Measurements from ENCODE around the gene LARP1.
A peak's percentile ranks its signal among the peaks of the same experiment; 100 is the strongest.

Gene LARP1

DNA sequence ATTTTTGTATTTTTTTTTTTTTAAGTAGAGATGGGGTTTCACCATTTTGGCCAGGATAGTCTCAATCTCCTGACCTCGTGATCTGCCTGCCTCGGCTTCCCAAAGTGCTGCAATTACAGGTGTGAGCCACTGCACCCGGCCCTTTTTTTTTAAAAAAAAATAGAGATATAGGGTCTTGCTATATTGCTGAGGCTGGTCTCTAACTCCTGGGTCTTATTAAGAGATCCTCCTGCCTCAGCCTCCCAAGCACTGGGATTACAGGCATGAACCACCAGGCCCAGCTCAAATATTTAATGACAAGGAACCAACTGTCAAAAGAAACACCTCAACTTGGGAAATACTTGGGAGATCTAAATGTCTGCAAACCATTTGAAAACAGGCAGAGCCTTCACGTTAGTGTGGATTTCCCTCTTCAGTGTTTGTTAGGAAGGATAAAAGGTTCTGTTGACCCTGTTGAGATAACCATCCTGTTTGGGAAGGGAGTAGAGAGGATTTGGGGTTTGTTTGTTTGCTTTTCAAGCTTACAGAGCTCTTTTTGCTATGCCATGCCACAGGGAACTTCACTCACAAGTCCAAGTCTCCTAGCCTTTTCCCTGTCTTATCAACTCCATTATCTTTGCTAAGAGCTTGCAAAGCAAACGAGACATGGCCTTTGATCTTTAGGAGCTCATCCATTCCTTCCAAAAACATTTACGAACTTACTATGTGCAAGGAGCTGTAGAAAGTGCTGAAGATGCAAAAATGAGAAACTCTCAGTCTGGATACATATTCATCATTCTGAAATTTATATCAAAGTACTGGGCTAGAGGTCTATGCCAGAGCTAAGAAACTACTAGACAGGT lies 87.7 kb downstream of the LARP1 start:
- H3K4me3 ChIP-seq (replicated peaks in 1 of 2; ENCODE audit: low read depth in 2 of 2, low read length in 2 of 2), result no peak overlapping the region
- no peak for DNase-seq (ENCODE audit: low read depth in 2 of 2)
- TF ChIP-seq, protein P1, sequence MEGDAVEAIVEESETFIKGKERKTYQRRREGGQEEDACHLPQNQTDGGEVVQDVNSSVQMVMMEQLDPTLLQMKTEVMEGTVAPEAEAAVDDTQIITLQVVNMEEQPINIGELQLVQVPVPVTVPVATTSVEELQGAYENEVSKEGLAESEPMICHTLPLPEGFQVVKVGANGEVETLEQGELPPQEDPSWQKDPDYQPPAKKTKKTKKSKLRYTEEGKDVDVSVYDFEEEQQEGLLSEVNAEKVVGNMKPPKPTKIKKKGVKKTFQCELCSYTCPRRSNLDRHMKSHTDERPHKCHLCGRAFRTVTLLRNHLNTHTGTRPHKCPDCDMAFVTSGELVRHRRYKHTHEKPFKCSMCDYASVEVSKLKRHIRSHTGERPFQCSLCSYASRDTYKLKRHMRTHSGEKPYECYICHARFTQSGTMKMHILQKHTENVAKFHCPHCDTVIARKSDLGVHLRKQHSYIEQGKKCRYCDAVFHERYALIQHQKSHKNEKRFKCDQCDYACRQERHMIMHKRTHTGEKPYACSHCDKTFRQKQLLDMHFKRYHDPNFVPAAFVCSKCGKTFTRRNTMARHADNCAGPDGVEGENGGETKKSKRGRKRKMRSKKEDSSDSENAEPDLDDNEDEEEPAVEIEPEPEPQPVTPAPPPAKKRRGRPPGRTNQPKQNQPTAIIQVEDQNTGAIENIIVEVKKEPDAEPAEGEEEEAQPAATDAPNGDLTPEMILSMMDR (IDR thresholded peaks at IDR 0.05; ENCODE audit: low read depth, low read length), result no peak

DNA sequence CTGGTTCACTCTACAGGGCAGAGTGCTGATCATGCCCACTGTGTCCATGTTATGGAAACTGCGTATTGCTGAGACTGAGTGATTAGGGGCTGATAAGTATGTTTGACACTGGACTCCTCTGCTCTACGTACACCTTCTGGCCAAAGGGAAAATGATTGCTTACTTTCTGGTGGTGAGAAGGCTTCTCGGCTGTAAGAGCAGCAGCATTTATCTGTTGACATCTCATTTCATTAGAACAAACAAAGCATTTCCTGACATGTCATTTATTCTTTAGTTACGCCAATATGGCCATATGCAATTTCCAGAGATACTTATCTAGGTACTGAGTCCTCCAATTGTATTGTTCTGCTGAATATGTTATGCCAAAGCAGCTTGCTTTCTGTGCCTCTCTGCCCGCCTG lies 89.6 kb downstream of the LARP1 start:
- no peak for DNase-seq (ENCODE audit: low read depth in 2 of 2)
- TF ChIP-seq, protein P1 (IDR thresholded peaks at IDR 0.05; ENCODE audit: low read depth, low read length), result no peak
- H3K4me3 ChIP-seq (replicated peaks in 1 of 2; ENCODE audit: low read depth in 2 of 2, low read length in 2 of 2), result no peak overlapping the region

DNA sequence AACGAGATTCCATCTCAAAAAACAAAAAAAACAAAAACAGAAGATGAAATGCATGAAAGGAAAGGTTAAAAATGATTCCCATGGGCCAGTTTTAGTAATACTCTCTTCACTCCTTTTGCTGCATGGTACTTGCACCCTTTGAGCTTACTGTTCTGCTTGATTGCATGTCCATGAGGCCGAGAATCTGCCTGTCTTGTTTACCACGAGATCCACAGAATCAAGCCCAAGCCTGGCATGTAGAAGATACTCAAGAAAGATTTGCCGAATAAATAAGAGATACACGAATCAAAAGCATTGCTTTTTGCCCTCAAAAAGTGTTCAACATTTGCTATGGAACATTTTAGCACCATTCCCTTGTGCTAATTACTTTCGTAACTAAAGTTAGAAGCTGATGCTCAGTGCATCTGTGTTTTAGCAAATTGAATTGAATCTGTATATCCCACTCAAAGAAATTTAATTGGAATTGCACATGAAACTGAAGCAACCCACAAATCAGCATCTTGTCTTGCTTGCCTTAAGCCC lies 94.1 kb downstream of the LARP1 start:
- DNase-seq (ENCODE audit: low read depth in 2 of 2), result no peak
- H3K4me3 ChIP-seq (replicated peaks in 1 of 2; ENCODE audit: low read depth in 2 of 2, low read length in 2 of 2), result peak overlapping the region in 1 of 2 donors; percentile 68
- TF ChIP-seq, protein P1 (IDR thresholded peaks at IDR 0.05; ENCODE audit: low read depth, low read length), result no peak

DNA sequence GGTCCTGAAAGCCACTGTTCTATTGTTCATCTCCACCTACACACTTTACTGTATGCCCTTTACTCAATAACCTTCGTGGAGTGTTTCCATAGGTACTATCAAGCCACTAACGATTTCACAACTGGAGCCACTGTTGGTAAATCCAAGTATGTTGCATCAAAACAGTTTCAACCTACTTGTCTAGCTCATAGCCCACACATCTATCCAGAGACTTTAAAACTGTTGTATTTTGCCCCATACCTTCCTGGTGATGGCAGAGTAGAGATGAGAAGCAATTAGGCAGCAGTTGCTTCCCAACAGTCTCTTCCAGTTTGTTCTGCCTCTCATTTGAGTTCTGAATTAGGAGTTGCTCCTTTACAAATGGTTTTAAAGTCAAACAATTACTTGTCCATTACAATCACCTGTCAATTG lies 94.6 kb downstream of the LARP1 start:
- peak overlapping the region; percentile 50 to 68 for H3K4me3 ChIP-seq (replicated peaks in 1 of 2; ENCODE audit: low read depth in 2 of 2, low read length in 2 of 2)
- peak; percentile 55 to 76 for DNase-seq (ENCODE audit: low read depth in 2 of 2)
- TF ChIP-seq, protein P1 (IDR thresholded peaks at IDR 0.05; ENCODE audit: low read depth, low read length), result no peak

DNA sequence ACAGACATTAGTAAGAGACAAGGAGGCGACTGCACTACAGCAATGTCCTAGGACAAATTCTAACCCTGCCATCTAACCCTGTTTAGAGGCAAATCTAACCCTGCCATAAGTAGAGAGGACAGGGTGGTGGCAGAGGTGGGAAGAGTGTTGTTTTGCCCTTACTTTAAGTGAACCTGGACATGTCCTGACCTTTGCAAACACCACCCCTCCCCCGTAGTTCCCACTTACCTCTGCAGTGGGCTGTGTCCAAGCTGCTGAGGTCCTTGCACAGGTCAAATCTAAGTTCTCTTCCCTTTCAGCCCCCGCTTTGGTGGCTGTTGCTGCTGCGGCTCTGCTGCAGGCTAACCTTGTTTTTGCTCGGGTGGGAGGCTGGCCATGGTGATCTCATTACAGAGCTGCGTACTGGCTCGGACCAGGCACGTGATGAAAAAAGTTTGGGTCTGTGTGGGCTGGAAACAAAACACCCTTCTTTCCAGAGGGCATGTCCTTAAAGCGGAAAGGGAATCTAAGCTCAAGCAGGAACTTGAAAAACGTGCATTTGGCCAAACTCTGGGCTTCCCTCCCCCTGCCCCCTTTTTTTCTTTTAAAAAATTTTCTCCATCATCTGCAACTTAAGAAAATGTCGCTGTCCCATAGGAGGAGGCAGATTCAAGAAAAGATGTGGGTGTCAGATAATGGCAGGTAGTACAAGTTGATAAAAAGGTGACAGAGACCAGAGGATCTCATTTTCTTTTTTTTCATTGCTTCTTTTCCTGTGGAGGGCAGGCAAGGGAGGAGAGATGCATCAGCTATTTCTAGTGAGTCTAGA lies 95.3 kb downstream of the LARP1 start, which contains the start of gene FAXDC2:
Gene FAXDC2, minus strand, starts transcription at position 349 of the 808 bp plus-strand sequence. CDS start 12,425 bp downstream, outside the sequence.
- peak within 1 kb of the TSS; percentile 50 to 68 for H3K4me3 ChIP-seq (replicated peaks in 1 of 2; ENCODE audit: low read depth in 2 of 2, low read length in 2 of 2)
- peak; percentile 75 to 92 for DNase-seq (ENCODE audit: low read depth in 2 of 2)
- TF ChIP-seq, protein P1 (IDR thresholded peaks at IDR 0.05; ENCODE audit: low read depth, low read length), result no peak

DNA sequence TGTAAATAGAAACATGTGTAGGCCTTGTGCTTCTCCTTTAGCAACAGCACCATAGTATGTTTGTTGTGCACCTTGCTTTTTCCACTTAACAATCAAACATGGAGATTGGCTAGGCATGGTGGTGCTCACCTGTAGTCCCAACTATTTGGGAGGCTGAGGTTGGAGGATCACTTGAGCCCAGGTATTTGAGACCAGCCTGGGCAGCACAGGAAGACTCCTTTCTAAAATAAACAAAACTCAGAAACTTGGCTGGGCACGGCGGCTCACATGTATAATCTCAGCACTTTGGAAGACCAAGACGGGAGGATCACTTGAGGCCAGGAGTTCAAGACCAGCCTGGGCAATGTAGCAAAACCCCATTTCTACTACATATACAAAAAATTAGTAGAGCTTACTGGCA lies 96.2 kb downstream of the LARP1 start:
- no peak overlapping the region for H3K4me3 ChIP-seq (replicated peaks in 1 of 2; ENCODE audit: low read depth in 2 of 2, low read length in 2 of 2)
- TF ChIP-seq, protein P1 (IDR thresholded peaks at IDR 0.05; ENCODE audit: low read depth, low read length), result no peak
- DNase-seq (ENCODE audit: low read depth in 2 of 2), result no peak
